ENCODE data around the gene ATP9B.

ATP9B gene

DNA sequence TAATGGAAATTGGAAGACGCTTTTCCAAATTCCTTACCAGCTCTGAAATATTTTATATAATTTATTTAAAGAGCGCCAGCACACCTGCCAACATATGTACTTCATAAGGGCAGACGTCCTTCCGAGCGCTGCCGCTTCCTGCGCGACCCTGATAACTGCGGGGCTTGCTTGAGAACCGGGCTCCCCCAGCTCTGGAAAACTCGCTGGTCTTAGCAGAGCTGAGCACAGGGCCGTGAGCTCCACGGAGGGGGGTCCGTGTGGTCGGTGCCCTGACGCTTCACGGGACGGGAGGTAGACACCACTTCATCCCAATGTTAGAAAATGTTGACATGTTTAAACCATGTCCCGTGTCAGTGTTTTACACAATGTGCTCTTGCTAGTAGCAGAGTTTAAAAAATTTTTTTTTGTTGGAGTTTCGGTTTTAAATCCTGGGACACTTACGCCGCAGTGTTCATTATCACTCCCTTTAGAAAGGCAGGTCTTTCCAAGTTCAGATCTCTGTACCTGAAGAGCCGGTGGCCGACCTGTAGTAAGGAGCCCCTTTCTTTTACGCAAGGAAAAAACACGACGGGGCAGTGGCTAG lies 328.1 kb downstream of the ATP9B start:
- TF ChIP-seq, protein P1, sequence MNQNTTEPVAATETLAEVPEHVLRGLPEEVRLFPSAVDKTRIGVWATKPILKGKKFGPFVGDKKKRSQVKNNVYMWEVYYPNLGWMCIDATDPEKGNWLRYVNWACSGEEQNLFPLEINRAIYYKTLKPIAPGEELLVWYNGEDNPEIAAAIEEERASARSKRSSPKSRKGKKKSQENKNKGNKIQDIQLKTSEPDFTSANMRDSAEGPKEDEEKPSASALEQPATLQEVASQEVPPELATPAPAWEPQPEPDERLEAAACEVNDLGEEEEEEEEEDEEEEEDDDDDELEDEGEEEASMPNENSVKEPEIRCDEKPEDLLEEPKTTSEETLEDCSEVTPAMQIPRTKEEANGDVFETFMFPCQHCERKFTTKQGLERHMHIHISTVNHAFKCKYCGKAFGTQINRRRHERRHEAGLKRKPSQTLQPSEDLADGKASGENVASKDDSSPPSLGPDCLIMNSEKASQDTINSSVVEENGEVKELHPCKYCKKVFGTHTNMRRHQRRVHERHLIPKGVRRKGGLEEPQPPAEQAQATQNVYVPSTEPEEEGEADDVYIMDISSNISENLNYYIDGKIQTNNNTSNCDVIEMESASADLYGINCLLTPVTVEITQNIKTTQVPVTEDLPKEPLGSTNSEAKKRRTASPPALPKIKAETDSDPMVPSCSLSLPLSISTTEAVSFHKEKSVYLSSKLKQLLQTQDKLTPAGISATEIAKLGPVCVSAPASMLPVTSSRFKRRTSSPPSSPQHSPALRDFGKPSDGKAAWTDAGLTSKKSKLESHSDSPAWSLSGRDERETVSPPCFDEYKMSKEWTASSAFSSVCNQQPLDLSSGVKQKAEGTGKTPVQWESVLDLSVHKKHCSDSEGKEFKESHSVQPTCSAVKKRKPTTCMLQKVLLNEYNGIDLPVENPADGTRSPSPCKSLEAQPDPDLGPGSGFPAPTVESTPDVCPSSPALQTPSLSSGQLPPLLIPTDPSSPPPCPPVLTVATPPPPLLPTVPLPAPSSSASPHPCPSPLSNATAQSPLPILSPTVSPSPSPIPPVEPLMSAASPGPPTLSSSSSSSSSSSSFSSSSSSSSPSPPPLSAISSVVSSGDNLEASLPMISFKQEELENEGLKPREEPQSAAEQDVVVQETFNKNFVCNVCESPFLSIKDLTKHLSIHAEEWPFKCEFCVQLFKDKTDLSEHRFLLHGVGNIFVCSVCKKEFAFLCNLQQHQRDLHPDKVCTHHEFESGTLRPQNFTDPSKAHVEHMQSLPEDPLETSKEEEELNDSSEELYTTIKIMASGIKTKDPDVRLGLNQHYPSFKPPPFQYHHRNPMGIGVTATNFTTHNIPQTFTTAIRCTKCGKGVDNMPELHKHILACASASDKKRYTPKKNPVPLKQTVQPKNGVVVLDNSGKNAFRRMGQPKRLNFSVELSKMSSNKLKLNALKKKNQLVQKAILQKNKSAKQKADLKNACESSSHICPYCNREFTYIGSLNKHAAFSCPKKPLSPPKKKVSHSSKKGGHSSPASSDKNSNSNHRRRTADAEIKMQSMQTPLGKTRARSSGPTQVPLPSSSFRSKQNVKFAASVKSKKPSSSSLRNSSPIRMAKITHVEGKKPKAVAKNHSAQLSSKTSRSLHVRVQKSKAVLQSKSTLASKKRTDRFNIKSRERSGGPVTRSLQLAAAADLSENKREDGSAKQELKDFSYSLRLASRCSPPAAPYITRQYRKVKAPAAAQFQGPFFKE (tag by site-specific recombination; IDR thresholded peaks at IDR 0.05; ENCODE audit: borderline replicate concordance): no peak
- no peak for TF ChIP-seq MEIS1 (CRISPR knock-in tag; IDR thresholded peaks at IDR 0.05; ENCODE audit: borderline replicate concordance)
- no peak for TF ChIP-seq HOXD13 (CRISPR knock-in tag; IDR thresholded peaks at IDR 0.05; ENCODE audit: borderline replicate concordance)
- no peak overlapping the region for H3K4me3 ChIP-seq (ENCODE audit: low read depth, low read length)
- no peaks in the 10 kb centered on the region for H3K36me3 ChIP-seq (ENCODE audit: control insufficient read depth in 2 of 2, insufficient read depth in 1 of 2, low read length in 2 of 2)
- ChIA-PET CTCF (interaction anchor here (0.6 to 0.7 kb wide), 2 partner anchors 26 to 102 kb away, joined by 3 read pairs; no protein-coding TSS in a partner anchor), POLR2A (interaction anchor here (1.3 kb wide), 1 partner anchor 16 kb away, joined by 3 read pairs; no protein-coding TSS in a partner anchor)
- H3K27ac ChIP-seq (ENCODE audit: extremely low read depth, low read depth, low read length): no peak overlapping the region
- H3K9me3 ChIP-seq (ENCODE audit: control insufficient read depth, insufficient read depth, low read depth, low read length): no peaks in the 10 kb centered on the region
- peaks cover 6% of the 10 kb centered on the region; the same call in 1 of the 2 replicates for H3K4me1 ChIP-seq (ENCODE audit: control insufficient read depth, insufficient read depth, low read length)

GRCh38 chr18:79397830-79398761 lies 328.9 kb downstream of the ATP9B start:
- Histone ChIP-seq H3K27ac (ENCODE audit: extremely low read depth, low read depth, low read length) (no peak overlapping the region), H3K4me3 (ENCODE audit: low read depth, low read length) (no peak overlapping the region), H3K36me3 (ENCODE audit: control insufficient read depth in 2 of 2, insufficient read depth in 1 of 2, low read length in 2 of 2) (no peaks in the 10 kb centered on the region), H3K9me3 (ENCODE audit: control insufficient read depth, insufficient read depth, low read depth, low read length) (no peaks in the 10 kb centered on the region), H3K4me1 (ENCODE audit: control insufficient read depth, insufficient read depth, low read length) (peaks cover 6% of the 10 kb centered on the region; the same call in 1 of the 2 replicates)
- CTCF ChIA-PET: interaction anchor here (0.8 to 1.0 kb wide), 2 partner anchors 87 to 131 kb away, joined by 3 to 5 read pairs; no protein-coding TSS in a partner anchor
- TF ChIP-seq ZIC2 (tag by site-specific recombination; IDR thresholded peaks at IDR 0.05): peak; percentile 38; the same call in 1 of the 2 replicates
- TF ChIP-seq ZNF521 (tag by site-specific recombination; IDR thresholded peaks at IDR 0.05): no peak
- POLR2A ChIA-PET: interaction anchor here (1.3 kb wide), 1 partner anchor 16 kb away, joined by 3 read pairs; no protein-coding TSS in a partner anchor

GRCh38 chr18:79399275-79400081 lies 330.3 kb downstream of the ATP9B start:
- ChIA-PET POLR2A (no interaction called here), CTCF (no interaction called here)
- no peak overlapping the region; the same call in 1 of the 2 replicates for H3K27ac ChIP-seq (ENCODE audit: extremely low read depth, low read depth, low read length)
- H3K36me3 ChIP-seq (ENCODE audit: control insufficient read depth in 2 of 2, insufficient read depth in 1 of 2, low read length in 2 of 2): no peaks in the 10 kb centered on the region
- H3K4me1 ChIP-seq (ENCODE audit: control insufficient read depth, insufficient read depth, low read length): peaks cover 6% of the 10 kb centered on the region; the same call in 1 of the 2 replicates
- TF ChIP-seq ZFHX2 (tag by site-specific recombination; conservative IDR thresholded peaks at IDR 0.05) (peak; percentile 44), ZNF501 (tag by site-specific recombination; IDR thresholded peaks at IDR 0.05) (no peak)
- H3K4me3 ChIP-seq (ENCODE audit: low read depth, low read length): peak overlapping the region; percentile 41
- no peaks in the 10 kb centered on the region for H3K9me3 ChIP-seq (ENCODE audit: control insufficient read depth, insufficient read depth, low read depth, low read length)

Measured in HEK293 (cell line).